ENCODE results near the gene MESP2. TPM values are rescaled to one million over a fixed set of nuclear protein-coding genes. Genes with fewer than 3 reads are reported as not detected.
"Not testable (repeated sequence)": the region's sequence is repeated elsewhere in the genome, so short reads cannot be mapped to it uniquely, and the experiment has no call there.

The MESP2 gene
- total RNA-seq, 1 experiment from 2014 or later, result 0.28 TPM

- no peak overlapping the region for H4K91ac ChIP-seq (ENCODE audit: insufficient read length, low read depth, low read length)
- no peak overlapping the region for H3K4ac ChIP-seq (ENCODE audit: low read depth, low read length)
- H4K8ac ChIP-seq (replicated peaks; ENCODE audit: insufficient read length, low read depth, low read length), result no peak overlapping the region
- no peaks in the 10 kb centered on the region for H3K27me3 ChIP-seq (ENCODE audit: insufficient read depth, low read length)
- no peaks in the 10 kb centered on the region for H3K79me2 ChIP-seq (ENCODE audit: insufficient read depth, low read length)
- H3K56ac ChIP-seq (ENCODE audit: insufficient read length, low read depth, low read length), result no peak overlapping the region
- H3K4me2 ChIP-seq (ENCODE audit: insufficient read depth, insufficient read length, low read length), result no peak overlapping the region
- Mint-ChIP-seq H3K36me3 (ENCODE audit: insufficient read depth in 1 of 3, low read depth in 3 of 3) (peaks cover 4 to 9% (median 5%) of the 10 kb centered on the region in 3 experiments; a peak in 5 of 7 replicates), H3K4me1 (peaks cover 15 to 16% of the 10 kb centered on the region in 2 experiments), H3K27me3 (ENCODE audit: low read depth) (peaks cover 4% of the 10 kb centered on the region), H3K27ac (no peak overlapping the region), H3K4me3 (no peak overlapping the region), H3K9me3 (peaks cover 9 to 12% of the 10 kb centered on the region in 2 experiments)
- peaks cover 3% of the 10 kb centered on the region; the same call in 1 of the 2 replicates for H3K4me1 ChIP-seq (ENCODE audit: insufficient read depth, low read length)
- no peak overlapping the region for H2AFZ ChIP-seq (ENCODE audit: low read length)
- H3K23me2 ChIP-seq (ENCODE audit: insufficient read length, low read depth, low read length, poor library complexity, severe bottlenecking), result no peaks in the 10 kb centered on the region
- H4K5ac ChIP-seq (ENCODE audit: insufficient read length, low read depth, low read length), result no peak overlapping the region
- no peak for TF ChIP-seq CTCF (conservative IDR thresholded peaks at IDR 0.05)
- no CpG with 5 or more reads among the region's 3 CpGs for WGBS (ENCODE audit: extremely low coverage, insufficient read length, low lambda C conversion rate)
- no peak overlapping the region for H3K14ac ChIP-seq (ENCODE audit: insufficient read depth, low read length)
- no peak overlapping the region for H3K27ac ChIP-seq (ENCODE audit: insufficient read length, low read depth, low read length)
- H3K18ac ChIP-seq (ENCODE audit: insufficient read length, low read depth, low read length), result no peak overlapping the region
- H2BK12ac ChIP-seq (ENCODE audit: insufficient read length, low read depth, low read length), result no peak overlapping the region
- H2AK5ac ChIP-seq (ENCODE audit: insufficient read length, low read length), result no peak overlapping the region
- H3K9me3 ChIP-seq (ENCODE audit: control insufficient read depth, low read depth, low read length), result no peaks in the 10 kb centered on the region
- no peaks in the 10 kb centered on the region for H4K20me1 ChIP-seq (ENCODE audit: control insufficient read depth, insufficient read depth, insufficient read length)
- no peak overlapping the region for H2BK5ac ChIP-seq (ENCODE audit: insufficient read length, low read length)
- no peaks in the 10 kb centered on the region for H3K79me1 ChIP-seq (ENCODE audit: insufficient read depth, low read depth, low read length, poor library complexity, severe bottlenecking)
- no peak overlapping the region for H3T11ph ChIP-seq (ENCODE audit: low read length)
- no peak overlapping the region for H2BK15ac ChIP-seq (ENCODE audit: low read depth, low read length)
- DNase-seq, result no peak
- H3K9ac ChIP-seq (ENCODE audit: extremely low read depth, insufficient read length, low read length), result no peak overlapping the region
- H3K23ac ChIP-seq (ENCODE audit: insufficient read length, low read depth, low read length), result no peak overlapping the region
- no peak overlapping the region for H2BK120ac ChIP-seq (ENCODE audit: low read depth, low read length, poor library complexity, severe bottlenecking)
- H2BK20ac ChIP-seq (ENCODE audit: low read depth, low read length, poor library complexity, severe bottlenecking), result no peak overlapping the region
Measured at GRCh38 chr15:89787944-89788343, 11.8 kb downstream of the MESP2 start.

- H3T11ph ChIP-seq (ENCODE audit: low read length); H3K23ac ChIP-seq (ENCODE audit: insufficient read length, low read depth, low read length); H2BK20ac ChIP-seq (ENCODE audit: low read depth, low read length, poor library complexity, severe bottlenecking); H3K18ac ChIP-seq (ENCODE audit: insufficient read length, low read depth, low read length); H2AK5ac ChIP-seq (ENCODE audit: insufficient read length, low read length); H3K4me2 ChIP-seq (ENCODE audit: insufficient read depth, insufficient read length, low read length); H3K27me3 ChIP-seq (ENCODE audit: insufficient read depth, low read length); H3K4me3 Mint-ChIP-seq; H3K23me2 ChIP-seq (ENCODE audit: insufficient read length, low read depth, low read length, poor library complexity, severe bottlenecking); DNase-seq; H3K9me3 ChIP-seq (ENCODE audit: control insufficient read depth, low read depth, low read length); H3K4ac ChIP-seq (ENCODE audit: low read depth, low read length); H3K14ac ChIP-seq (ENCODE audit: insufficient read depth, low read length); H3K56ac ChIP-seq (ENCODE audit: insufficient read length, low read depth, low read length); H2AFZ ChIP-seq (ENCODE audit: low read length); H3K9ac ChIP-seq (ENCODE audit: extremely low read depth, insufficient read length, low read length); H3K79me2 ChIP-seq (ENCODE audit: insufficient read depth, low read length); H3K4me1 Mint-ChIP-seq; H4K8ac ChIP-seq (replicated peaks; ENCODE audit: insufficient read length, low read depth, low read length); H2BK5ac ChIP-seq (ENCODE audit: insufficient read length, low read length); H4K91ac ChIP-seq (ENCODE audit: insufficient read length, low read depth, low read length); H3K27ac ChIP-seq (ENCODE audit: insufficient read length, low read depth, low read length); H4K5ac ChIP-seq (ENCODE audit: insufficient read length, low read depth, low read length); H3K27ac Mint-ChIP-seq; H4K20me1 ChIP-seq (ENCODE audit: control insufficient read depth, insufficient read depth, insufficient read length); H3K27me3 Mint-ChIP-seq (ENCODE audit: low read depth); H2BK12ac ChIP-seq (ENCODE audit: insufficient read length, low read depth, low read length); H3K4me1 ChIP-seq (ENCODE audit: insufficient read depth, low read length); H3K36me3 Mint-ChIP-seq (ENCODE audit: insufficient read depth in 1 of 3, low read depth in 3 of 3); H2BK120ac ChIP-seq (ENCODE audit: low read depth, low read length, poor library complexity, severe bottlenecking); H3K79me1 ChIP-seq (ENCODE audit: insufficient read depth, low read depth, low read length, poor library complexity, severe bottlenecking); H2BK15ac ChIP-seq (ENCODE audit: low read depth, low read length): not testable (repeated sequence)
- H3K9me3 Mint-ChIP-seq, result peaks cover 9 to 12% of the 10 kb centered on the region in 2 experiments
- no CpG with 5 or more reads among the region's 4 CpGs for WGBS (ENCODE audit: extremely low coverage, insufficient read length, low lambda C conversion rate)
Measured at GRCh38 chr15:89788585-89788984, 12.5 kb downstream of the MESP2 start.
